Uterus (tissue), 4 donors: ENCODE results near the gene MARCO. TPM values are rescaled to one million over a fixed set of nuclear protein-coding genes. Genes with fewer than 3 reads are reported as not detected.
"Not testable (repeated sequence)": the region's sequence is repeated elsewhere in the genome, so short reads cannot be mapped to it uniquely, and the experiment has no call there.

ENCODE experiments used
- DNase-seq, 2 donors: peaks; one replicate each; pipeline ENCODE4 v3.0.0-alpha.2; 2019 to 2020
- H3K27ac ChIP-seq, 2 donors: fragments of 200-600 bp; sonication (generic); 1 replicate in 1 of 2; 2 replicates in 1 of 2; pipeline ENCODE4 v1.5.1; 2016 to 2018
- H3K27me3 ChIP-seq, 2 donors: fragments of 200-600 bp; sonication (generic); one replicate each; pipeline ENCODE4 v1.5.1; 2018 to 2019; ENCODE audit warnings: control low read depth in 1 of 2
- H3K36me3 ChIP-seq, 2 donors: fragments of 200-600 bp; sonication (generic); one replicate each; pipeline ENCODE4 v1.5.1; 2019; ENCODE audit warnings: control low read depth in 1 of 2
- H3K4me1 ChIP-seq, 2 donors: fragments of 200-600 bp; sonication (generic); one replicate each; pipeline ENCODE4 v1.5.1; 2018 to 2019; ENCODE audit warnings: control low read depth in 1 of 2
- H3K4me3 ChIP-seq, 2 donors: fragments of 200-600 bp; sonication (generic); 1 replicate in 1 of 2; 2 replicates in 1 of 2; pipeline ENCODE4 v1.5.1; 2018 to 2019; ENCODE audit warnings: mild to moderate bottlenecking in 1 of 2
- H3K9me3 ChIP-seq, 2 donors: fragments of 200-600 bp; sonication (generic); one replicate each; pipeline ENCODE4 v1.5.1; 2019; ENCODE audit warnings: control low read depth in 1 of 2
- POLR2A ChIP-seq, 2 donors: fragments of 450-650 bp; IDR thresholded peaks; one replicate each; pipeline ENCODE4 v1.6.1; 2016; ENCODE audit warnings: antibody characterized with exemption in 2 of 2, mild to moderate bottlenecking in 1 of 2, moderate library complexity in 1 of 2
- intact Hi-C: fragments of 100-400 bp; cut with DNase I; formaldehyde crosslinking; loops from one replicate; pipeline ENCODE4 v1.15.1; 2023; ENCODE audit warnings: low total_unique reads
- total RNA-seq, 4 donors: library from RNA; depleted of rRNA in 3 of 4; stranded (reverse); fragments of >200 nt in 3 of 4; gene quantifications; one replicate each; pipeline versions ENCODE4 v1.1.0 to v1.2.4, GENCODE V29; 2014 to 2023
- TF ChIP-seq, protein P1 (sequence below), 4 experiments: fragments of 200-600 bp in 2 of 4; fragments of 450-650 bp in 2 of 4; sonication (generic) in 2 of 4; IDR thresholded peaks; one replicate each; pipeline ENCODE4 v1.5.1; 2016 to 2019; ENCODE audit warnings: antibody characterized with exemption in 4 of 4, mild to moderate bottlenecking in 2 of 4, moderate library complexity in 1 of 4
- donor health status: DM: yes; HTN: yes; CAD: no.

The MARCO gene
- total RNA-seq, 4 donors from 2014 or later, result 2.1 to 2.3 TPM; not detected in 2

DNA sequence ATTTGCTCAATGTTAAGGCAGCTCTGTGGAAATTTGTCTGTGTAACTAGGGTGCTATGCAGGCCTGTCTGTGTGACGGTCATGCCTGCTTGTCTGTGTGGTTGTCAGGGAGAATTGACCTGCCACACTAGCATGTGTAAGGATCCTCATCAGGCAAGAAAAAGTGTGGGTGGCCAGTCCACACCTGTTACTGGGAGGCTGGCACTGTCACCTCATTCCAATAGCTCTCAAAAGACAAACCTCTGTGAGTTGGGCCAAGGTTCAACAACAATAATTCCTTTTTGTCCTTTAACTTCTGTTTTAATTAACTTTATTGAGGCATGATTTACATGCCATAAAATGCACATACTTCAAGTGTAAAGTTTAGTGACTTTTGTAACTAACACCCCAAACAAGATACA is 4.2 kb upstream of the MARCO start:
- H3K27me3 ChIP-seq, result no peaks in the 10 kb centered on the region
- H3K27ac ChIP-seq, result no peak overlapping the region
- TF ChIP-seq POLR2A (IDR thresholded peaks at IDR 0.05), result no peak
- TF ChIP-seq, protein P1, sequence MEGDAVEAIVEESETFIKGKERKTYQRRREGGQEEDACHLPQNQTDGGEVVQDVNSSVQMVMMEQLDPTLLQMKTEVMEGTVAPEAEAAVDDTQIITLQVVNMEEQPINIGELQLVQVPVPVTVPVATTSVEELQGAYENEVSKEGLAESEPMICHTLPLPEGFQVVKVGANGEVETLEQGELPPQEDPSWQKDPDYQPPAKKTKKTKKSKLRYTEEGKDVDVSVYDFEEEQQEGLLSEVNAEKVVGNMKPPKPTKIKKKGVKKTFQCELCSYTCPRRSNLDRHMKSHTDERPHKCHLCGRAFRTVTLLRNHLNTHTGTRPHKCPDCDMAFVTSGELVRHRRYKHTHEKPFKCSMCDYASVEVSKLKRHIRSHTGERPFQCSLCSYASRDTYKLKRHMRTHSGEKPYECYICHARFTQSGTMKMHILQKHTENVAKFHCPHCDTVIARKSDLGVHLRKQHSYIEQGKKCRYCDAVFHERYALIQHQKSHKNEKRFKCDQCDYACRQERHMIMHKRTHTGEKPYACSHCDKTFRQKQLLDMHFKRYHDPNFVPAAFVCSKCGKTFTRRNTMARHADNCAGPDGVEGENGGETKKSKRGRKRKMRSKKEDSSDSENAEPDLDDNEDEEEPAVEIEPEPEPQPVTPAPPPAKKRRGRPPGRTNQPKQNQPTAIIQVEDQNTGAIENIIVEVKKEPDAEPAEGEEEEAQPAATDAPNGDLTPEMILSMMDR (IDR thresholded peaks at IDR 0.05), result no peak
- intact Hi-C loops, result no loop called here
- no peak overlapping the region for H3K4me3 ChIP-seq
- H3K4me1 ChIP-seq, result no peaks in the 10 kb centered on the region
- H3K36me3 ChIP-seq, result no peaks in the 10 kb centered on the region
- no peak for DNase-seq
- H3K9me3 ChIP-seq, result peaks cover 0 to 4% of the 10 kb centered on the region in 2 donors

DNA sequence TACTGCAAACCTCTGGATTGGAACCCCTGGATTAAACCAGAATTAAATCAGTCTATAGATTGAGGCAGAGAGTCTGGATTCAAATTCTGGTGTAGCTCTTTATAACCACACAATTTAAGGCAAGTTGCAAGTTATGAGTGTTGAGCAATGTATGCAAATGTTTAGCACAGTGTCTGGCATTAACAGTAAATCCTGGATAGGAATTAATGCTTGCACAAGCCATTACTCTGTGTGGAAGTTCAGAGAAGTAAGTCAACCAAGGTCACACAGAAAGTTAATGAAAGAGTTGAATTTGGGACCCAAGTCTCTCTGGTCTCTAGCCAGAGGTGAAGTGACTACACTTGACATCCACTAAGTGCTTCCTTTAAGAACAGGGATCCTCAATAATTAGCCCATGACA is 2.0 kb upstream of the MARCO start:
- no peak overlapping the region for H3K4me3 ChIP-seq
- no peak for TF ChIP-seq POLR2A (IDR thresholded peaks at IDR 0.05)
- TF ChIP-seq, protein P1 (IDR thresholded peaks at IDR 0.05), result no peak

DNA sequence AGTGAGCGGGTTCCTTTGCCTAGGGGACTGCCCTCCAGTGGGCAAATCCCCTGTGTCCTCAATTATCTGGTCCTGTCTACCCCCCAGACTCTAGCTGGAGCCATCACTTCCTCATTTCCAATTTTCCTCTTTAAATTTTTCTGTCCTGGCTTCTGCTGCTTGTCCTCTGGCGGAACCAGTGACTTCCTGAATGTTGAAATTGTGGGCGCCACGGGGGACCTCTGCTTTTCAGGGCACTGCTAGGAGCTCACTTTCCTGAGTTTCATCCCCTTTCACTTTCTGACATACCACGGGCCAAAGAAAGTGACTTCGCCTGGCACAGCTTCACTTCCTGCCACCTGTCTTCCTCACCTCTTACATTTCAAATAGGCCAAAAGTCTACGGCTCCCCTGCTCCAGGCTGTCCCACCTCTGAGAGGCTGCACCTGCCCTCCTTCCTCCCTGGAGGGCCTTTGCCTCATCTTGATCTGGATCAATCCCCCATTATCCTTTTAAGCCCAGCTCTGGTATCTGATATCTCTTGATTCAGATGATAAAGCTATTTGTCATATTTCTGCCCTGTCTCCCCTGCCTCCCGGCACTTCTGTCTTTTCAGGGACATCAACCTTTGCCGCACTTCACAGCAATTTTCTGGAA is 1.4 kb upstream of the MARCO start:
- H3K4me3 ChIP-seq, result no peak overlapping the region
- H3K27me3 ChIP-seq, result no peaks in the 10 kb centered on the region
- H3K9me3 ChIP-seq, result no peaks in the 10 kb centered on the region
- H3K4me1 ChIP-seq, result no peaks in the 10 kb centered on the region
- no peaks in the 10 kb centered on the region for H3K36me3 ChIP-seq
- TF ChIP-seq, protein P1 (IDR thresholded peaks at IDR 0.05), result no peak
- TF ChIP-seq POLR2A (IDR thresholded peaks at IDR 0.05), result no peak
- no peak overlapping the region for H3K27ac ChIP-seq
- DNase-seq, result no peak
- intact Hi-C loops, result no loop called here

More for the DNA sequence above, 2.0 kb upstream of the MARCO start:
- intact Hi-C loops, result no loop called here
- H3K4me1 ChIP-seq, result no peaks in the 10 kb centered on the region
- H3K27me3 ChIP-seq, result no peaks in the 10 kb centered on the region
- no peaks in the 10 kb centered on the region for H3K36me3 ChIP-seq
- no peak for DNase-seq
- H3K27ac ChIP-seq, result no peak overlapping the region
- H3K9me3 ChIP-seq, result no peaks in the 10 kb centered on the region

DNA sequence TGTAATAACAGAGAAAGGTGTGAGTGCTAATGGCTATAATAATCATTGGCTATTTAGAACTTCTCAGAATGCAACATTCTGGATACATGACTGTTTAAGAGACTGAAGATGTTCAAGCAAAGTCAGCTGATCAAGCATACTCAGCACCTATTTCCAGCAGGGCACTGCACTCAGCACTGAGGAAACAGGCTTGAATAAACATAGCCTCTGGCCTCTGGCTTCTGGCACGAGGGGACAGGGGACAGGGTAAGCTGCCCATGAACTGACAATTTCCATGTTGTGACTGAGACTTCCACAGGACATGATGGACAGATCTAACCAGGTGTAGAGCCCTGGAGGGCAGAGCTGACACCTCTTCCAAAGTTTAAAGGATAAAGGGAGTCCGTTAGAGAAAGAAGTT is 1.3 kb downstream of the MARCO start:
- Histone ChIP-seq H3K4me3 (no peak overlapping the region), H3K4me1 (no peaks in the 10 kb centered on the region), H3K9me3 (no peaks in the 10 kb centered on the region), H3K27me3 (no peaks in the 10 kb centered on the region), H3K27ac (no peak overlapping the region), H3K36me3 (no peaks in the 10 kb centered on the region)
- TF ChIP-seq, protein P1 (IDR thresholded peaks at IDR 0.05), result no peak
- no peak for TF ChIP-seq POLR2A (IDR thresholded peaks at IDR 0.05)
- intact Hi-C loops, result no loop called here
- no peak for DNase-seq

DNA sequence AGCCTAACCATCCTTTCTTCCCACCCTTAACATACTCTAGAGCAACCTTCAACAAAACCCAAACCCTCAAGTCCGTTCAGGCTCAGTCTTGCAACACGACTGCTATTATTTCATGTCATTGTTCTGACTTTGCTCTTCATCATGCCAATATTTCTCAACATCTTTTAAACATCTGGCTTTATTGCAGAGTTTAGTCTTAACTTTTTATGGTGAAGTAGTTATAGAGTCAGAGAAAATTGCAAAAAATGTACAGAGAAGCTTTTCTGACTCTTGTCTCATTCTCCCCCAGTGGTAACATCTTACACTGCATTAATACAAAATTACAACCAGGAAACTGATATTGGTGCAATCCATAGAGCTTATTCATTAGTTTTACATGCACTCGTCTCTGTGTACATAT is 3.9 kb downstream of the MARCO start:
- DNase-seq, result no peak
- intact Hi-C loops, result no loop called here
- H3K4me1 ChIP-seq, result no peaks in the 10 kb centered on the region
- H3K4me3 ChIP-seq, result no peak overlapping the region
- TF ChIP-seq POLR2A (IDR thresholded peaks at IDR 0.05), result no peak
- TF ChIP-seq, protein P1 (IDR thresholded peaks at IDR 0.05), result no peak
- H3K27me3 ChIP-seq, result no peaks in the 10 kb centered on the region
- no peak overlapping the region for H3K27ac ChIP-seq
- no peaks in the 10 kb centered on the region for H3K36me3 ChIP-seq
- H3K9me3 ChIP-seq, result no peaks in the 10 kb centered on the region

DNA sequence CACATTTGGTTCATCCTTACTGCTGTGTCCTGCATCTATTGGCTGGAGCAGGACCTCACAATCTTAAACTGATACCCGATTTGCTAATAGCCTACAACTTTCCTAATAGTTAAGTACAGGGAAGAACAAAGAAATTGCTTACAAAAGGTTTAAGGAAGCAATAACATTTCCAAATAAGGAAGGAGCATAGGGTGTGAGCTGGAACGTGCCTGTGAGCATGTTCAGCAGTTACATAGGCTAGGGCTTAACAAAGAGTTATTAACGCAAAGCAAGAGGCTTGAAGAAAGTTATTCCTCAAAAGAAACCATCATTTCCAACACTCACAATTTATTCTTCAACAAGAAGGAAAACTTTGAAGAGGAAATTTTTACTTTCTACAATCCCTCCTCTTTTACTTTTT is 6.3 kb downstream of the MARCO start:
- intact Hi-C loops, H3K27me3 ChIP-seq, DNase-seq, H3K27ac ChIP-seq, H3K4me3 ChIP-seq, H3K9me3 ChIP-seq, H3K4me1 ChIP-seq, H3K36me3 ChIP-seq: not testable (repeated sequence)
